Glutamatergic neuron (in vitro differentiated cells): Measurements from ENCODE around the gene CARMIL1. TPM values are rescaled to one million over a fixed set of nuclear protein-coding genes. Genes with fewer than 3 reads are reported as not detected.

Source experiments
- DNase-seq: peaks from one replicate; pipeline ENCODE4 v3.0.0; 2022
- H3K27ac Mint-ChIP-seq: one replicate; pipeline ENCODE4 v1.8.0; 2020; ENCODE audit warnings: mild to moderate bottlenecking, mixed read lengths, inconsistent platforms; ENCODE audit not compliant: unreplicated experiment
- H3K27me3 Mint-ChIP-seq: one replicate; pipeline ENCODE4 v1.8.0; 2020; ENCODE audit warnings: mild to moderate bottlenecking, moderate library complexity, mixed read lengths, inconsistent platforms; ENCODE audit not compliant: unreplicated experiment
- H3K36me3 Mint-ChIP-seq: one replicate; pipeline ENCODE4 v1.8.0; 2020; ENCODE audit warnings: mild to moderate bottlenecking, mixed read lengths, inconsistent platforms; ENCODE audit not compliant: unreplicated experiment
- H3K4me1 Mint-ChIP-seq: one replicate; pipeline ENCODE4 v1.8.0; 2020; ENCODE audit warnings: mild to moderate bottlenecking, low read depth, mixed read lengths, inconsistent platforms; ENCODE audit not compliant: unreplicated experiment
- H3K4me3 Mint-ChIP-seq: one replicate; pipeline ENCODE4 v1.8.0; 2020; ENCODE audit warnings: mild to moderate bottlenecking, mixed read lengths, inconsistent platforms; ENCODE audit not compliant: unreplicated experiment
- H3K9me3 Mint-ChIP-seq: one replicate; pipeline ENCODE4 v1.8.0; 2020; ENCODE audit warnings: mild to moderate bottlenecking, moderate library complexity, mixed read lengths, inconsistent platforms; ENCODE audit not compliant: unreplicated experiment
- total RNA-seq: library from RNA; stranded (reverse); fragmentation: NEBNext Ultra II Directional; extraction: Animal tissue kit (Norgen Biotek cat#: 25700); gene quantifications from one replicate; pipeline ENCODE4 v1.2.1, GENCODE V29; 2021; ENCODE audit not compliant: unreplicated experiment
- TF ChIP-seq, protein P1 (sequence below): fragments of 200-600 bp; sonication (generic); IDR thresholded peaks from one replicate; pipeline ENCODE4 v1.5.0; 2021; ENCODE audit not compliant: partially characterized antibody, unreplicated experiment

Gene CARMIL1
- total RNA-seq, 1 donor from 2014 or later: 4.8 TPM

DNA sequence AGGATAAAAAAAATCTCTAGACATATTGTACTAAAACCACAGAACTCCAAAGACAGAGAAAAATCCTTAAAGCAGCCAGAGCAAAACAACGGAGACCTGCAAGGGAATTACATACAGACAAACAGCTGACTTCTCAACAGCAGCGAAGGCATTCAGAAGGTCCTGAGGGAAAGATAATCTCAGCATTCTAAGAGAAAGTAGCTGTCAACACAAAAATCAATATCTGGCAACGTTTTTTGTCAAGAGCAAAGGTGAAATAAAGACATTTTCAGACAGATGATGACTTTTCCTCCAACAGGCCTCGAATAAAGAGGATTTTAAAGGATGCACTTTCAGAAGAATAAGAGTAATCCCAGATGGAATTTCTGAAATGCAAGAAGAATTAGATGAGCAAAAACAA, 366.7 kb downstream of the CARMIL1 start:
- Mint-ChIP-seq H3K27me3 (peaks cover 2% of the 10 kb centered on the region), H3K4me1 (peaks cover 10% of the 10 kb centered on the region), H3K4me3 (no peak overlapping the region), H3K36me3 (no peaks in the 10 kb centered on the region), H3K27ac (no peak overlapping the region), H3K9me3 (peaks cover 2% of the 10 kb centered on the region)
- TF ChIP-seq, protein P1, sequence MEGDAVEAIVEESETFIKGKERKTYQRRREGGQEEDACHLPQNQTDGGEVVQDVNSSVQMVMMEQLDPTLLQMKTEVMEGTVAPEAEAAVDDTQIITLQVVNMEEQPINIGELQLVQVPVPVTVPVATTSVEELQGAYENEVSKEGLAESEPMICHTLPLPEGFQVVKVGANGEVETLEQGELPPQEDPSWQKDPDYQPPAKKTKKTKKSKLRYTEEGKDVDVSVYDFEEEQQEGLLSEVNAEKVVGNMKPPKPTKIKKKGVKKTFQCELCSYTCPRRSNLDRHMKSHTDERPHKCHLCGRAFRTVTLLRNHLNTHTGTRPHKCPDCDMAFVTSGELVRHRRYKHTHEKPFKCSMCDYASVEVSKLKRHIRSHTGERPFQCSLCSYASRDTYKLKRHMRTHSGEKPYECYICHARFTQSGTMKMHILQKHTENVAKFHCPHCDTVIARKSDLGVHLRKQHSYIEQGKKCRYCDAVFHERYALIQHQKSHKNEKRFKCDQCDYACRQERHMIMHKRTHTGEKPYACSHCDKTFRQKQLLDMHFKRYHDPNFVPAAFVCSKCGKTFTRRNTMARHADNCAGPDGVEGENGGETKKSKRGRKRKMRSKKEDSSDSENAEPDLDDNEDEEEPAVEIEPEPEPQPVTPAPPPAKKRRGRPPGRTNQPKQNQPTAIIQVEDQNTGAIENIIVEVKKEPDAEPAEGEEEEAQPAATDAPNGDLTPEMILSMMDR: no peak
- no peak for DNase-seq

DNA sequence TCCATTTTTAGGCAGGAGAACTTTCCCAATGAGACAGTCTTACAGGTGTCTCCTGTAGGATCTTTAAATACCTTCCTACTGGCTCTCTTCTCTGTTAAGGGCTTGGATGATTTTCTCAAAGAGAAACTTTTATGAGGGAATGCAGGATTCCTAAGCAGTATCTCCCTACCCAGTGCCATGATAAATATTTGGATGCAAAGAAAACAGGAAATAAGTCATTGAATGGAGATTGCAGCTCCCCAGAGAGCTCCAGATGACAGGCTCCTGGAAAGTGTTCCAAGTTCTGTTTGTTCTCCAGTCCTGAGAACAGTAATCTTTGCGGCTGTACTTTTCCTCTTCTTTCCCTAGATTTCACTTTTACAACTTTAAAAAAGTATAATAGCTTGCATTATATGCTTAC, 370.4 kb downstream of the CARMIL1 start:
- TF ChIP-seq, protein P1: no peak
- Mint-ChIP-seq H3K9me3 (peaks cover 5% of the 10 kb centered on the region), H3K27me3 (no peaks in the 10 kb centered on the region), H3K36me3 (no peaks in the 10 kb centered on the region), H3K4me3 (no peak overlapping the region), H3K27ac (no peak overlapping the region), H3K4me1 (peaks cover 16% of the 10 kb centered on the region)
- no peak for DNase-seq

DNA sequence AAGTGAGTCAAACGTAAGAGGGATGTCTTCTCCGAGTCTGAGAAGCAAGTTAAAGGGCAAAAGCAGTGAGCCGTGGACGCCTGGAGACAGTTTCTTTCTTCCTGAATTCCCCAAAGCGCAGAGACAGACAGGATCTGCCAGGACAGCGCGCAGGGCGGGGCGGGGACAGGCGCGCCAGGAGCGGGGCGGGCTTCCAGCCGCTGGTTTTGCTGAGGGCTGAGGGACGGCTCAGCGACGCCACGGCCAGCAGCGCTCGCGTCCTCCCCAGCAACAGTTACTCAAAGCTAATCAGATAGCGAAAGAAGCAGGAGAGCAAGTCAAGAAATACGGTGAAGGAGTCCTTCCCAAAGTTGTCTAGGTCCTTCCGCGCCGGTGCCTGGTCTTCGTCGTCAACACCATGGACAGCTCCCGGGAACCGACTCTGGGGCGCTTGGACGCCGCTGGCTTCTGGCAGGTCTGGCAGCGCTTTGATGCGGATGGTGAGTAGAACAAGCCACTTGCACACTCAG, 372.9 kb downstream of the CARMIL1 start, which contains the start of gene SCGN:
TSS of gene SCGN (plus strand) at position 209 of the 509 bp plus-strand sequence. CDS start at position 398, 189 bp downstream.
- TF ChIP-seq, protein P1: no peak
- Mint-ChIP-seq H3K4me1 (peaks cover 8% of the 10 kb centered on the region), H3K9me3 (peaks cover 5% of the 10 kb centered on the region)

DNA sequence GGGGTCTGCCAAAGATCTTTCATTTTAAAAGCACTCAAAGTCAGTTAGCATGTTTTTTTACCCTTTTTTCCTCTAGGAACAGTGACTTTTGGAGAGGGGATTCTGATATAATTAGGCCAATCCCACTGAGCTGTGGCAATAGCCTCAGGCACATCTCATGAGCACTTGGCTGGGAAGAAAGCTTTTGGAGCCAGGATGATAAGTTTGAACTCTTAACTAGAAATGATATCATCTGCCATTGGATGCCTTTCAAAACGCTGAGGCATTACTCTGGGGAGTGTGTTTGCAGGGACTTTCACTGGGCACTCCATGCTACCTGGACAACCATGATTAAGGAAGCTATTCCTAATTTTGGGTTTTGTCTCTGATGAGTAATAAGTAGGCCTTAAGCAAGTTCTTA, 376.5 kb downstream of the CARMIL1 start:
- no peaks in the 10 kb centered on the region for H3K27me3 Mint-ChIP-seq
- H3K4me3 Mint-ChIP-seq: no peak overlapping the region
- peaks cover 8% of the 10 kb centered on the region for H3K4me1 Mint-ChIP-seq
- no peaks in the 10 kb centered on the region for H3K36me3 Mint-ChIP-seq
- no peak for DNase-seq
- no peak overlapping the region for H3K27ac Mint-ChIP-seq
- H3K9me3 Mint-ChIP-seq: peaks cover 5% of the 10 kb centered on the region
- TF ChIP-seq, protein P1: no peak

More for the DNA sequence above, 372.9 kb downstream of the CARMIL1 start, which contains the start of gene SCGN:
- peak; percentile 74 for DNase-seq
- peak within 1 kb of the TSS; percentile 84 for H3K4me3 Mint-ChIP-seq
- H3K36me3 Mint-ChIP-seq: no peaks in the 10 kb centered on the region
- H3K27me3 Mint-ChIP-seq: no peaks in the 10 kb centered on the region
- H3K27ac Mint-ChIP-seq: no peak within 1 kb of the TSS

DNA sequence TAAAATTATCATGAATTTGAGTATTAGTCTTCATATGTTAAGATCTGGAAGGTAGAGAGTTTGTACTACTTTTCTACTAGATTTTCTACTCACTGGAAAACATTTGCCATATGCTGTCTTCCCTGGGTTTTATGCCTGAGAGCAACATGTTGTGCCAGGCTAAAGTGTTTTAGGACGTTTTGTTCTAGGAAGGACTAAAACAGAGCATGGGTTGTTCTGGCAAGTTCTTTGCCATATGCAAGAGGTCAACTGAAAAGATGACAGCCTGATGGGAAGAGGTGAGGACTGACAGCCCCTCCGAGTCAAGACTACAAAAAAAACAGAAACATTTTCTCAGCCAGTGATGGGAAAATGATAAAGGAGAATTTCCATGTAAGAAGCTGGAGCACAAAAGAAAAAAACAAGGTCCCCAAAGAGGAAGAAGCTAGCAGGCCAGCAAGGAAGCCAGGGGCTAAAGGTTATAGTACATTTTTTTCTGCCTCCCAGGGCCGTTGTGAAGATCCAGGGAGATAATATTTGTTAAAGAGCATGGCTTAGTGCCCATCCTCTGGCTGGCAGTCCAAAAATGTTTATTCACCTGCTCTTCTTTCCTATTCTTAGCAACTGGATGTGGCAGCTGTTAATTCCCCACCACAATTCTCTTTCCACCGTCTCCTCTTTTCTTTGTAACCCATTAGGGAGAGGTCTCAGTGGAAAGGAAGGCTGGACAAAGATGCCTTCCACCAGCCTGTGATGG, 380.6 kb downstream of the CARMIL1 start:
- no peaks in the 10 kb centered on the region for H3K4me1 Mint-ChIP-seq
- H3K27ac Mint-ChIP-seq: no peak overlapping the region
- no peaks in the 10 kb centered on the region for H3K27me3 Mint-ChIP-seq
- no peaks in the 10 kb centered on the region for H3K9me3 Mint-ChIP-seq
- TF ChIP-seq, protein P1: no peak
- H3K4me3 Mint-ChIP-seq: no peak overlapping the region
- no peaks in the 10 kb centered on the region for H3K36me3 Mint-ChIP-seq
- no peak for DNase-seq
